Neural cell (in vitro differentiated cells): ENCODE results near the gene CHCHD1. TPM values are rescaled to one million over a fixed set of nuclear protein-coding genes. Genes with fewer than 3 reads are reported as not detected.

Source experiments
- H2AFZ ChIP-seq: fragments of 200-600, 300-800 bp; sonication (generic), shearing (Covaris generic); 2 replicates; pipeline ENCODE4 v1.6.0; 2014; ENCODE audit warnings: low read depth, mild to moderate bottlenecking, antibody characterized with exemption, low read length, moderate library complexity
- H3F3A ChIP-seq: fragments of 200-600 bp; shearing (Covaris generic); 2 replicates; pipeline ENCODE4 v1.6.1; 2016; ENCODE audit warnings: mild to moderate bottlenecking, moderate library complexity, mixed read lengths, antibody characterized with exemption, low read length; ENCODE audit not compliant: insufficient read depth, poor library complexity, severe bottlenecking
- H3K27ac ChIP-seq: fragments of 200-600, 300-800 bp; sonication (generic), shearing (Covaris generic); 2 replicates; pipeline ENCODE4 v1.5.1; 2014; ENCODE audit warnings: mild to moderate bottlenecking, low read length, moderate library complexity
- H3K27me3 ChIP-seq: fragments of 300-800, 200-600 bp; sonication (generic), shearing (Covaris generic); 2 replicates; pipeline ENCODE4 v1.6.0; 2014; ENCODE audit warnings: mild to moderate bottlenecking, low read depth, low read length, moderate library complexity; ENCODE audit not compliant: insufficient read depth
- H3K36me3 ChIP-seq: fragments of 300-800, 200-600 bp; sonication (generic), shearing (Covaris generic); 2 replicates; pipeline ENCODE4 v1.5.1; 2014; ENCODE audit warnings: mild to moderate bottlenecking, antibody characterized with exemption, low read length, moderate library complexity; ENCODE audit not compliant: insufficient read depth
- H3K4me2 ChIP-seq: fragments of 300-800, 200-600 bp; sonication (generic), shearing (Covaris generic); 2 replicates; pipeline ENCODE4 v1.6.0; 2014; ENCODE audit warnings: mild to moderate bottlenecking, low read length
- H3K4me3 ChIP-seq: fragments of 300-800, 200-600 bp; sonication (generic), shearing (Covaris generic); 2 replicates; pipeline ENCODE4 v1.5.1; 2014; ENCODE audit warnings: mild to moderate bottlenecking, low read length, moderate library complexity
- H3K79me2 ChIP-seq: fragments of 200-600 bp; shearing (Covaris generic); replicated peaks from 2 replicates; pipeline ENCODE4 v1.6.0; 2014; ENCODE audit warnings: mild to moderate bottlenecking, low read length, moderate library complexity; ENCODE audit not compliant: insufficient read depth
- H3K9ac ChIP-seq: fragments of 300-800, 200-600 bp; sonication (generic), shearing (Covaris generic); 2 replicates; pipeline ENCODE4 v1.6.1; 2016; ENCODE audit warnings: mild to moderate bottlenecking, low read length, mixed read lengths
- H3K9me2 ChIP-seq: fragments of 200-600 bp; shearing (Covaris generic); 2 replicates; pipeline ENCODE4 v1.6.1; 2016; ENCODE audit warnings: mild to moderate bottlenecking, low read length, mixed read lengths; ENCODE audit not compliant: insufficient read depth
- H3K9me3 ChIP-seq: fragments of 200-600, 300-800 bp; sonication (generic), shearing (Covaris generic); 2 replicates; pipeline ENCODE4 v1.6.1; 2016; ENCODE audit warnings: mild to moderate bottlenecking, mixed run types, low read length, moderate library complexity, mixed read lengths
- H4K20me1 ChIP-seq: fragments of 200-600 bp; shearing (Covaris generic); 2 replicates; pipeline ENCODE4 v1.6.1; 2016; ENCODE audit warnings: mild to moderate bottlenecking, mixed run types; ENCODE audit not compliant: insufficient read depth
- EP300 ChIP-seq: fragments of 450-650 bp; conservative IDR thresholded peaks from 2 replicates; pipeline ENCODE4 v1.6.1; 2014; ENCODE audit warnings: antibody characterized with exemption, mild to moderate bottlenecking, moderate library complexity; ENCODE audit not compliant: poor library complexity, severe bottlenecking
- EZH2 ChIP-seq: fragments of 200-600, 300-800 bp; shearing (Covaris generic), sonication (generic); IDR thresholded peaks from 2 replicates; pipeline ENCODE4 v1.6.1; 2014; ENCODE audit warnings: antibody characterized with exemption, low read length, borderline replicate concordance, mild to moderate bottlenecking; ENCODE audit not compliant: insufficient read depth, poor library complexity, severe bottlenecking
- MXI1 ChIP-seq: fragments of 450-650 bp; conservative IDR thresholded peaks from 2 replicates; pipeline ENCODE4 v1.6.1; 2014; ENCODE audit warnings: antibody characterized with exemption, mild to moderate bottlenecking; ENCODE audit not compliant: poor library complexity, severe bottlenecking
- POLR2AphosphoS5 ChIP-seq: IDR thresholded peaks from 2 replicates; pipeline ENCODE4 v1.6.1; 2012
- RAD21 ChIP-seq: fragments of 450-650 bp; conservative IDR thresholded peaks from 2 replicates; pipeline ENCODE4 v1.6.1; 2014; ENCODE audit warnings: antibody characterized with exemption, mild to moderate bottlenecking, moderate library complexity
- SMC3 ChIP-seq: fragments of 450-650 bp; conservative IDR thresholded peaks from 2 replicates; pipeline ENCODE4 v1.6.1; 2014; ENCODE audit warnings: antibody characterized with exemption, mild to moderate bottlenecking, moderate library complexity; ENCODE audit not compliant: poor library complexity
- TAF1 ChIP-seq: IDR thresholded peaks from 2 replicates; pipeline ENCODE4 v1.6.1; 2012; ENCODE audit warnings: low read depth
- polyA plus RNA-seq: library from polyadenylated mRNA; depleted of rRNA; stranded (reverse); fragments of >200 nt; gene quantifications from 2 replicates; pipeline ENCODE4 v1.2.3, GENCODE V29; 2014
- TF ChIP-seq, protein P1 (sequence below): fragments of 450-650 bp; IDR thresholded peaks from 2 replicates; pipeline ENCODE4 v1.5.1; 2014; ENCODE audit warnings: antibody characterized with exemption, mild to moderate bottlenecking, moderate library complexity; ENCODE audit not compliant: poor library complexity, severe bottlenecking
- TF ChIP-seq, protein P2 (sequence below): IDR thresholded peaks from 2 replicates; pipeline ENCODE4 v1.6.1; 2012; ENCODE audit warnings: borderline replicate concordance

Gene CHCHD1
- polyA plus RNA-seq, 1 donor from 2014 or later = 82.5 TPM

DNA sequence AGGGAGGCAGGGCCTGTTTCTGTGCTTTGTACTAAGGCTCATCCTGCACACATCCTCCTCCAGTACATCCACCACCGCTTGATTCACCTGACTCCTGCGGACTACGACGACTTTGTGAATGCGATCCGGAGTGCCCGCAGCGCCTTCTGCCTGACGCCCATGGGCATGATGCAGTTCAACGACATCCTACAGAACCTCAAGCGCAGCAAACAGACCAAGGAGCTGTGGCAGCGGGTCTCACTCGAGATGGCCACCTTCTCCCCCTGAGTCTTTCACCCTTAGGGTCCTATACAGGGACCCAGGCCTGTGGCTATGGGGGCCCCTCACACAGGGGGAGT is 19.4 kb downstream of the CHCHD1 start:
- peaks cover 14% of the 10 kb centered on the region for H3K36me3 ChIP-seq

GRCh38 chr10:73802276-73802991 is 20.6 kb downstream of the CHCHD1 start:
- peaks cover 14% of the 10 kb centered on the region for H3K36me3 ChIP-seq
- no peak overlapping the region for H2AFZ ChIP-seq
- no peak overlapping the region for H3K27ac ChIP-seq
- TF ChIP-seq MXI1 (no peak), TAF1 (no peak), EP300 (no peak), EZH2 (no peak), RAD21 (no peak), POLR2AphosphoS5 (no peak), SMC3 (no peak)
- TF ChIP-seq, protein P1, sequence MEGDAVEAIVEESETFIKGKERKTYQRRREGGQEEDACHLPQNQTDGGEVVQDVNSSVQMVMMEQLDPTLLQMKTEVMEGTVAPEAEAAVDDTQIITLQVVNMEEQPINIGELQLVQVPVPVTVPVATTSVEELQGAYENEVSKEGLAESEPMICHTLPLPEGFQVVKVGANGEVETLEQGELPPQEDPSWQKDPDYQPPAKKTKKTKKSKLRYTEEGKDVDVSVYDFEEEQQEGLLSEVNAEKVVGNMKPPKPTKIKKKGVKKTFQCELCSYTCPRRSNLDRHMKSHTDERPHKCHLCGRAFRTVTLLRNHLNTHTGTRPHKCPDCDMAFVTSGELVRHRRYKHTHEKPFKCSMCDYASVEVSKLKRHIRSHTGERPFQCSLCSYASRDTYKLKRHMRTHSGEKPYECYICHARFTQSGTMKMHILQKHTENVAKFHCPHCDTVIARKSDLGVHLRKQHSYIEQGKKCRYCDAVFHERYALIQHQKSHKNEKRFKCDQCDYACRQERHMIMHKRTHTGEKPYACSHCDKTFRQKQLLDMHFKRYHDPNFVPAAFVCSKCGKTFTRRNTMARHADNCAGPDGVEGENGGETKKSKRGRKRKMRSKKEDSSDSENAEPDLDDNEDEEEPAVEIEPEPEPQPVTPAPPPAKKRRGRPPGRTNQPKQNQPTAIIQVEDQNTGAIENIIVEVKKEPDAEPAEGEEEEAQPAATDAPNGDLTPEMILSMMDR = no peak
- TF ChIP-seq, protein P2, sequence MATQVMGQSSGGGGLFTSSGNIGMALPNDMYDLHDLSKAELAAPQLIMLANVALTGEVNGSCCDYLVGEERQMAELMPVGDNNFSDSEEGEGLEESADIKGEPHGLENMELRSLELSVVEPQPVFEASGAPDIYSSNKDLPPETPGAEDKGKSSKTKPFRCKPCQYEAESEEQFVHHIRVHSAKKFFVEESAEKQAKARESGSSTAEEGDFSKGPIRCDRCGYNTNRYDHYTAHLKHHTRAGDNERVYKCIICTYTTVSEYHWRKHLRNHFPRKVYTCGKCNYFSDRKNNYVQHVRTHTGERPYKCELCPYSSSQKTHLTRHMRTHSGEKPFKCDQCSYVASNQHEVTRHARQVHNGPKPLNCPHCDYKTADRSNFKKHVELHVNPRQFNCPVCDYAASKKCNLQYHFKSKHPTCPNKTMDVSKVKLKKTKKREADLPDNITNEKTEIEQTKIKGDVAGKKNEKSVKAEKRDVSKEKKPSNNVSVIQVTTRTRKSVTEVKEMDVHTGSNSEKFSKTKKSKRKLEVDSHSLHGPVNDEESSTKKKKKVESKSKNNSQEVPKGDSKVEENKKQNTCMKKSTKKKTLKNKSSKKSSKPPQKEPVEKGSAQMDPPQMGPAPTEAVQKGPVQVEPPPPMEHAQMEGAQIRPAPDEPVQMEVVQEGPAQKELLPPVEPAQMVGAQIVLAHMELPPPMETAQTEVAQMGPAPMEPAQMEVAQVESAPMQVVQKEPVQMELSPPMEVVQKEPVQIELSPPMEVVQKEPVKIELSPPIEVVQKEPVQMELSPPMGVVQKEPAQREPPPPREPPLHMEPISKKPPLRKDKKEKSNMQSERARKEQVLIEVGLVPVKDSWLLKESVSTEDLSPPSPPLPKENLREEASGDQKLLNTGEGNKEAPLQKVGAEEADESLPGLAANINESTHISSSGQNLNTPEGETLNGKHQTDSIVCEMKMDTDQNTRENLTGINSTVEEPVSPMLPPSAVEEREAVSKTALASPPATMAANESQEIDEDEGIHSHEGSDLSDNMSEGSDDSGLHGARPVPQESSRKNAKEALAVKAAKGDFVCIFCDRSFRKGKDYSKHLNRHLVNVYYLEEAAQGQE = no peak
- no peak overlapping the region for H3K4me3 ChIP-seq
- H3K9me2 ChIP-seq = no peaks in the 10 kb centered on the region
- no peaks in the 10 kb centered on the region for H3K9me3 ChIP-seq
- H3K9ac ChIP-seq = no peak overlapping the region
- no peaks in the 10 kb centered on the region for H4K20me1 ChIP-seq
- no peaks in the 10 kb centered on the region for H3F3A ChIP-seq
- H3K4me2 ChIP-seq = no peak overlapping the region
- H3K27me3 ChIP-seq = no peaks in the 10 kb centered on the region
- no peaks in the 10 kb centered on the region for H3K79me2 ChIP-seq

More for the DNA sequence above, 19.4 kb downstream of the CHCHD1 start:
- Histone ChIP-seq H3K79me2 (no peaks in the 10 kb centered on the region), H3K4me3 (no peak overlapping the region), H3K27ac (no peak overlapping the region), H3K9me3 (no peaks in the 10 kb centered on the region), H3K9ac (no peak overlapping the region), H4K20me1 (no peaks in the 10 kb centered on the region), H3K9me2 (no peaks in the 10 kb centered on the region), H3K4me2 (no peak overlapping the region), H3F3A (no peaks in the 10 kb centered on the region), H3K27me3 (no peaks in the 10 kb centered on the region), H2AFZ (no peak overlapping the region)
- TF ChIP-seq SMC3 (no peak), POLR2AphosphoS5 (peak; percentile 23), TAF1 (no peak)
